A549 (cell line): ENCODE results near the gene CHAF1B.

Experiments used
- EHMT2 ChIP-seq: fragments of 200-600 bp; sonication (generic); IDR thresholded peaks from 2 replicates; pipeline ENCODE4 v1.6.1; 2016; ENCODE audit warnings: antibody characterized with exemption, low read depth, mild to moderate bottlenecking, moderate library complexity
- EP300 ChIP-seq, 2 experiments: fragments of >200 bp; sonication (Bioruptor Twin); formaldehyde crosslinking; IDR thresholded peaks; 2 replicates in 1 of 2; 3 replicates in 1 of 2; pipeline ENCODE4 v1.6.1; 2016 to 2017
- FOSL2 ChIP-seq, 2 experiments: fragments of 450-650 bp in 1 of 2; fragments of >200 bp in 1 of 2; sonication (Bioruptor Twin) in 1 of 2; formaldehyde crosslinking; IDR thresholded peaks; 2 replicates each; pipeline versions ENCODE4 v1.5.0 to v1.6.1; 2016 to 2020; ENCODE audit warnings: mild to moderate bottlenecking in 1 of 2, moderate library complexity in 1 of 2
- JUN ChIP-seq, 2 experiments: fragments of >200 bp; sonication (Bioruptor Twin); formaldehyde crosslinking; IDR thresholded peaks; 2 replicates in 1 of 2; 3 replicates in 1 of 2; pipeline ENCODE4 v1.6.1; 2016 to 2017
- JUNB ChIP-seq: fragments of >200 bp; sonication (Bioruptor Twin); formaldehyde crosslinking; IDR thresholded peaks from 2 replicates; pipeline ENCODE4 v1.6.1; 2016
- KDM1A ChIP-seq: fragments of 200-600 bp; sonication (generic); IDR thresholded peaks from 2 replicates; pipeline ENCODE4 v1.6.1; 2016; ENCODE audit warnings: low read depth, mild to moderate bottlenecking
- MAFK ChIP-seq: fragments of 450-650 bp; IDR thresholded peaks from 2 replicates; pipeline ENCODE4 v1.6.1; 2014; ENCODE audit not compliant: partially characterized antibody
- POLR2A ChIP-seq: IDR thresholded peaks from 2 replicates; pipeline ENCODE4 v1.6.1; 2012; ENCODE audit warnings: mild to moderate bottlenecking, low read length
- RAD21 ChIP-seq, 2 experiments: fragments of >200 bp in 1 of 2; sonication (Bioruptor Twin) in 1 of 2; formaldehyde crosslinking in 1 of 2; IDR thresholded peaks in 1 of 2; conservative IDR thresholded peaks in 1 of 2; 2 replicates in 1 of 2; 3 replicates in 1 of 2; pipeline ENCODE4 v1.6.1; 2012 to 2018; ENCODE audit warnings: inconsistent platforms in 1 of 2
- RNF2 ChIP-seq: fragments of 200-600 bp; sonication (generic); IDR thresholded peaks from 2 replicates; pipeline ENCODE4 v1.6.1; 2016; ENCODE audit warnings: low read depth, mild to moderate bottlenecking, antibody characterized with exemption, moderate library complexity, borderline replicate concordance
- TFCP2L1 ChIP-seq: fragments of 250-450 bp; sonication (Bioruptor Pico); IDR thresholded peaks from 2 replicates; pipeline ENCODE4 v1.5.0; 2021; ENCODE audit warnings: mild to moderate bottlenecking
- TF ChIP-seq, protein P1 (sequence below): fragments of >200 bp; sonication (Bioruptor Twin); formaldehyde crosslinking; IDR thresholded peaks from 3 replicates; pipeline ENCODE4 v1.5.1; 2016

DNA sequence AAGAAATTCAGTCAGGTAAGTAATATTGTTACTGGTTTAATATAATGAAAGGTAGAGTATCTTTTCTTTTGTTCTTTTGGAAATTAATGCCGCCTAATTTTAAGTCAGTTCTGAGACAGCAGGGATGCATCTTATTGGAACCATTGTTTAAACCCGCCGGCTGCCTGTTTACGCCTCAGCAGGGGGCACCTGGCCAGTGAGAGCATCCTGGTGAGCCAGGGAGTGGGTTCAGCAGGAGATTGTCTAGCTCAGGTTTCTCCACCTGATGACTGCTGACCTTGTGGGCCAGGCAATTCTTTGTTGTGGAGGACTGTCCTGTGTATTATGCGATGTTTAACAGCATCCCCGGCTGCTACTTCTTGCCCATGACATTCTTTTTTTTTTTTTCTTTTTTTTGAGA lies 30.2 kb downstream of the CHAF1B start:
- TF ChIP-seq, protein P1, sequence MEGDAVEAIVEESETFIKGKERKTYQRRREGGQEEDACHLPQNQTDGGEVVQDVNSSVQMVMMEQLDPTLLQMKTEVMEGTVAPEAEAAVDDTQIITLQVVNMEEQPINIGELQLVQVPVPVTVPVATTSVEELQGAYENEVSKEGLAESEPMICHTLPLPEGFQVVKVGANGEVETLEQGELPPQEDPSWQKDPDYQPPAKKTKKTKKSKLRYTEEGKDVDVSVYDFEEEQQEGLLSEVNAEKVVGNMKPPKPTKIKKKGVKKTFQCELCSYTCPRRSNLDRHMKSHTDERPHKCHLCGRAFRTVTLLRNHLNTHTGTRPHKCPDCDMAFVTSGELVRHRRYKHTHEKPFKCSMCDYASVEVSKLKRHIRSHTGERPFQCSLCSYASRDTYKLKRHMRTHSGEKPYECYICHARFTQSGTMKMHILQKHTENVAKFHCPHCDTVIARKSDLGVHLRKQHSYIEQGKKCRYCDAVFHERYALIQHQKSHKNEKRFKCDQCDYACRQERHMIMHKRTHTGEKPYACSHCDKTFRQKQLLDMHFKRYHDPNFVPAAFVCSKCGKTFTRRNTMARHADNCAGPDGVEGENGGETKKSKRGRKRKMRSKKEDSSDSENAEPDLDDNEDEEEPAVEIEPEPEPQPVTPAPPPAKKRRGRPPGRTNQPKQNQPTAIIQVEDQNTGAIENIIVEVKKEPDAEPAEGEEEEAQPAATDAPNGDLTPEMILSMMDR, result no peak
- TF ChIP-seq TFCP2L1 (CRISPR knock-in tag) (no peak), MAFK (no peak), FOSL2 (IDR thresholded peaks at IDR 0.05) (no peak), FOSL2 (CRISPR knock-in tag; IDR thresholded peaks at IDR 0.05) (no peak), JUNB (no peak), RAD21 (conservative IDR thresholded peaks at IDR 0.05 in 1 of 2, IDR thresholded peaks at IDR 0.05 in 1 of 2) (no peak), EHMT2 (no peak), POLR2A (no peak), EP300 (IDR thresholded peaks at IDR 0.05) (no peak), RNF2 (no peak), KDM1A (no peak), JUN (IDR thresholded peaks at IDR 0.05) (no peak)
